Measurements from ENCODE around the gene C6orf136.

The C6orf136 gene

GRCh38 chr6:30646450-30647241 lies at the start of gene C6orf136:
TSS of gene C6orf136 (plus strand) at chr6:30647133. CDS start at chr6:30647232, 99 bp downstream.
- peak; percentile 88 for DNase-seq

- peak; percentile 9 for DNase-seq
Measured at GRCh38 chr6:30597315-30598144, 49.4 kb upstream of the C6orf136 start.

- no peak for DNase-seq
Measured at GRCh38 chr6:30598912-30599624, 47.9 kb upstream of the C6orf136 start.

- DNase-seq = no peak
Measured at GRCh38 chr6:30599625-30600324, 47.2 kb upstream of the C6orf136 start.

GRCh38 chr6:30600451-30600961 lies 46.4 kb upstream of the C6orf136 start:
- DNase-seq = no peak

- no peak for DNase-seq
Measured at GRCh38 chr6:30601436-30601814, 45.5 kb upstream of the C6orf136 start.

GRCh38 chr6:30601815-30602641 lies 44.9 kb upstream of the C6orf136 start:
- no peak for DNase-seq

- DNase-seq = no peak
Measured at GRCh38 chr6:30603961-30604360, 43.0 kb upstream of the C6orf136 start.

- no peak for DNase-seq
Measured at GRCh38 chr6:30610065-30610464, 36.9 kb upstream of the C6orf136 start.

GRCh38 chr6:30611150-30611855 lies 35.6 kb upstream of the C6orf136 start:
- no peak for DNase-seq

- DNase-seq = no peak
Measured at GRCh38 chr6:30611856-30612194, 35.1 kb upstream of the C6orf136 start.

- peak; percentile 47 for DNase-seq
Measured at GRCh38 chr6:30612213-30612612, 34.7 kb upstream of the C6orf136 start.

GRCh38 chr6:30612687-30613248 lies 34.2 kb upstream of the C6orf136 start:
- peak; percentile 69 for DNase-seq

- no peak for DNase-seq
Measured at GRCh38 chr6:30613251-30614043, 33.5 kb upstream of the C6orf136 start.

- no peak for DNase-seq
Measured at GRCh38 chr6:30614044-30614842, 32.7 kb upstream of the C6orf136 start.

GRCh38 chr6:30614843-30615218 lies 32.1 kb upstream of the C6orf136 start:
- DNase-seq = peak; percentile 97

GRCh38 chr6:30615219-30615957 lies 31.5 kb upstream of the C6orf136 start:
- DNase-seq = peak; percentile 89

Data from DMS79 treated with DMSO at 0.1 percent for 48 hours (cell line).